OCI-LY3 (cell line): ENCODE data around the gene TSPAN31.

Experiments
- H2AFZ ChIP-seq: fragments of 200-600, 300-600 bp; shearing (Covaris generic); 2 replicates; pipeline ENCODE4 v1.6.0; 2014; ENCODE audit warnings: antibody characterized with exemption, low read depth, low read length
- H3K27ac ChIP-seq: fragments of 200-600, 300-600 bp; sonication (generic); 2 replicates; pipeline ENCODE4 v1.5.1; 2014; ENCODE audit warnings: mild to moderate bottlenecking, low read length, moderate library complexity, mixed read lengths
- H3K27me3 ChIP-seq: fragments of 200-600, 300-600 bp; sonication (generic); 2 replicates; pipeline ENCODE4 v1.6.1; 2014; ENCODE audit warnings: low read depth, low read length, mixed read lengths
- H3K36me3 ChIP-seq: fragments of 200-600, 300-600 bp; sonication (generic); replicated peaks from 2 replicates; pipeline ENCODE3; 2014; ENCODE audit warnings: low read depth, low read length, mixed read lengths
- H3K4me1 ChIP-seq: fragments of 300-600, 200-600 bp; sonication (generic); 2 replicates; pipeline ENCODE4 v1.6.1; 2014; ENCODE audit warnings: low read length, mixed read lengths
- H3K4me2 ChIP-seq: fragments of 200-600, 300-600 bp; sonication (generic); 2 replicates; pipeline ENCODE4 v1.6.1; 2014; ENCODE audit warnings: low read length, mixed read lengths
- H3K4me3 ChIP-seq: fragments of 300-600, 200-600 bp; sonication (generic); 2 replicates; pipeline ENCODE4 v1.5.1; 2014; ENCODE audit warnings: antibody characterized with exemption, mild to moderate bottlenecking, low read length, moderate library complexity
- H3K79me2 ChIP-seq: fragments of 300-600, 200-600 bp; shearing (Covaris generic); 2 replicates; pipeline ENCODE4 v1.6.1; 2014; ENCODE audit warnings: mild to moderate bottlenecking, low read length, mixed read lengths
- H3K9ac ChIP-seq: fragments of 300-600, 200-600 bp; shearing (Covaris generic); 2 replicates; pipeline ENCODE4 v1.6.0; 2014; ENCODE audit warnings: mild to moderate bottlenecking, low read length, moderate library complexity
- H3K9me3 ChIP-seq: fragments of 200-600, 300-600 bp; shearing (Covaris generic); 2 replicates; pipeline ENCODE4 v1.6.1; 2014; ENCODE audit warnings: low read length, mixed read lengths; ENCODE audit not compliant: insufficient read depth
- H4K20me1 ChIP-seq: fragments of 200-600, 300-600 bp; sonication (generic); 2 replicates; pipeline ENCODE4 v1.6.1; 2016; ENCODE audit warnings: low read length, mixed read lengths; ENCODE audit not compliant: insufficient read depth
- CTCF ChIP-seq: fragments of 200-600, 300-600 bp; sonication (generic); IDR thresholded peaks from 2 replicates; pipeline ENCODE4 v1.5.1; 2014; ENCODE audit warnings: antibody characterized with exemption, low read length, low read depth
- EZH2phosphoT487 ChIP-seq: fragments of 200-600 bp; shearing (Covaris generic); IDR thresholded peaks from 2 replicates; pipeline ENCODE4 v1.6.1; 2018; ENCODE audit warnings: antibody characterized with exemption, mixed run types, low read depth

The TSPAN31 gene

GRCh38 chr12:57755454-57756372, 10.9 kb downstream of the TSPAN31 start:
- peak overlapping the region; percentile 82 for H3K4me3 ChIP-seq
- no peak overlapping the region for H2AFZ ChIP-seq
- H3K27ac ChIP-seq = peak overlapping the region; percentile 92

GRCh38 chr12:57756406-57757341, 11.8 kb downstream of the TSPAN31 start:
- Histone ChIP-seq H3K4me2 (peak overlapping the region; percentile 99), H3K27me3 (no peaks in the 10 kb centered on the region), H2AFZ (no peak overlapping the region)

More at GRCh38 chr12:57755454-57756372, 10.9 kb downstream of the TSPAN31 start:
- Histone ChIP-seq H3K9ac (peak overlapping the region; percentile 94), H3K9me3 (no peaks in the 10 kb centered on the region), H3K4me1 (peaks cover 30% of the 10 kb centered on the region), H3K4me2 (peak overlapping the region; percentile 99), H4K20me1 (peaks cover 19% of the 10 kb centered on the region), H3K79me2 (peaks cover 57% of the 10 kb centered on the region), H3K36me3 (peaks cover 41% of the 10 kb centered on the region), H3K27me3 (no peaks in the 10 kb centered on the region)
- no peak for TF ChIP-seq EZH2phosphoT487
- no peak for TF ChIP-seq CTCF

GRCh38 chr12:57757771-57758170, 12.9 kb downstream of the TSPAN31 start:
- no peak overlapping the region for H2AFZ ChIP-seq
- no peak overlapping the region for H3K9ac ChIP-seq
- H4K20me1 ChIP-seq = peaks cover 25% of the 10 kb centered on the region
- H3K36me3 ChIP-seq = peaks cover 46% of the 10 kb centered on the region
- peaks cover 23% of the 10 kb centered on the region for H3K4me1 ChIP-seq
- H3K27me3 ChIP-seq = no peaks in the 10 kb centered on the region
- TF ChIP-seq CTCF (no peak), EZH2phosphoT487 (no peak)
- no peak overlapping the region for H3K4me2 ChIP-seq
- no peak overlapping the region for H3K27ac ChIP-seq
- H3K9me3 ChIP-seq = no peaks in the 10 kb centered on the region
- H3K79me2 ChIP-seq = peaks cover 40% of the 10 kb centered on the region
- no peak overlapping the region for H3K4me3 ChIP-seq

More at GRCh38 chr12:57756406-57757341, 11.8 kb downstream of the TSPAN31 start:
- H3K4me3 ChIP-seq = peak overlapping the region; percentile 82
- peaks cover 40% of the 10 kb centered on the region for H3K36me3 ChIP-seq
- peaks cover 48% of the 10 kb centered on the region for H3K79me2 ChIP-seq
- H3K27ac ChIP-seq = peak overlapping the region; percentile 92
- TF ChIP-seq EZH2phosphoT487 (no peak), CTCF (peak; percentile 76)
- no peaks in the 10 kb centered on the region for H3K9me3 ChIP-seq
- H3K4me1 ChIP-seq = peaks cover 25% of the 10 kb centered on the region
- H4K20me1 ChIP-seq = peaks cover 25% of the 10 kb centered on the region
- H3K9ac ChIP-seq = peak overlapping the region; percentile 94
